ES-I3 (cell line): Measurements from ENCODE around the gene NUMB.
"Not testable (repeated sequence)": the region's sequence is repeated elsewhere in the genome, so short reads cannot be mapped to it uniquely, and the experiment has no call there.

ENCODE experiments used
- H3K36me3 ChIP-seq: 2 replicates; pipeline ENCODE4 v1.6.1; 2013; ENCODE audit warnings: mild to moderate bottlenecking, low read length, control low read depth, moderate library complexity; ENCODE audit not compliant: insufficient read depth
- H3K4me1 ChIP-seq: 2 replicates; pipeline ENCODE4 v1.6.1; 2013; ENCODE audit warnings: mild to moderate bottlenecking, control low read depth, low read length; ENCODE audit not compliant: insufficient read depth
- H3K9ac ChIP-seq: 2 replicates; pipeline ENCODE4 v1.6.1; 2013; ENCODE audit warnings: low read depth, mild to moderate bottlenecking, low read length, moderate library complexity
- H3K9me3 ChIP-seq: 2 replicates; pipeline ENCODE4 v1.6.1; 2013; ENCODE audit warnings: mild to moderate bottlenecking, low read length, moderate library complexity; ENCODE audit not compliant: control insufficient read depth, insufficient read depth

NUMB gene

DNA sequence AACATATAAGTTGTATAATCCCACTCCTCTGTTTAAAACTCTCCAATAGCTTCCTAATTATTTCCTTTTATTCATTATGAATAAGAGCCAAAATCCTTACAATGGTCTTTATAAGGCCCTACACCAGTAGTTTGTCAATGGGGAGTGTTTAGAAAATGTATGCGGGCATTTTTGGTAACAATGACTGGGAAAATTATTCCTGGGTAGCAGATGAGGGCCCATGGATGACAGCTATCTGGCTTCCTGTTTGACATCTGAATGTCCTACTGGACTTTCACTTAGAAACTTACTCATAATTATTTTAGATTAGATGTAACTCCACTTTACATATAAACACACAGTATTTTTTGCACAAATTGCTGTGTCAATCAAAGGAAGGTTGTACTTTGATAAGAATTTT is 119.8 kb downstream of the NUMB start:
- Histone ChIP-seq H3K9me3 (no peaks in the 10 kb centered on the region), H3K4me1 (peaks cover 7% of the 10 kb centered on the region), H3K9ac (no peak overlapping the region), H3K36me3 (no peaks in the 10 kb centered on the region)

DNA sequence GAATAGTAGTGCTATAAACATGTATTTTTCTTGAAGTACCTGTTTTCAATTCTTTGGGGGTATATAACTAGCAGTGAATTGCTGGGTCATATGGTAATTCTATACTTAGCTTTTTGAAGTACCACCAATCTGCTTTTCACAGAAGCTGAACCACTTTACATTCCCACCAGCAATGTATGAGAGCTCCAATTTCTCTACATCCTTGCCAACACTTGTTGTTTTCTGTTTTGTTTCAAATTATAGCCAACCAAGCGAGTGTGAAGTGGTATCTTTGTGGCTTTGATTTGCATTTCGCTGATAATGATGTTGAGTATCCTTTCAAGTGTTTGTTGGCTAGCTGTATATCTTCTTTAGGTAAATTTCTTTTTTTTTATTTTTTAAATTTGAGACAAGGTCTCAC is 125.3 kb downstream of the NUMB start:
- Histone ChIP-seq H3K4me1 (no peaks in the 10 kb centered on the region), H3K9ac (no peak overlapping the region), H3K36me3 (no peaks in the 10 kb centered on the region; the same call in 1 of the 2 replicates), H3K9me3 (no peaks in the 10 kb centered on the region)

DNA sequence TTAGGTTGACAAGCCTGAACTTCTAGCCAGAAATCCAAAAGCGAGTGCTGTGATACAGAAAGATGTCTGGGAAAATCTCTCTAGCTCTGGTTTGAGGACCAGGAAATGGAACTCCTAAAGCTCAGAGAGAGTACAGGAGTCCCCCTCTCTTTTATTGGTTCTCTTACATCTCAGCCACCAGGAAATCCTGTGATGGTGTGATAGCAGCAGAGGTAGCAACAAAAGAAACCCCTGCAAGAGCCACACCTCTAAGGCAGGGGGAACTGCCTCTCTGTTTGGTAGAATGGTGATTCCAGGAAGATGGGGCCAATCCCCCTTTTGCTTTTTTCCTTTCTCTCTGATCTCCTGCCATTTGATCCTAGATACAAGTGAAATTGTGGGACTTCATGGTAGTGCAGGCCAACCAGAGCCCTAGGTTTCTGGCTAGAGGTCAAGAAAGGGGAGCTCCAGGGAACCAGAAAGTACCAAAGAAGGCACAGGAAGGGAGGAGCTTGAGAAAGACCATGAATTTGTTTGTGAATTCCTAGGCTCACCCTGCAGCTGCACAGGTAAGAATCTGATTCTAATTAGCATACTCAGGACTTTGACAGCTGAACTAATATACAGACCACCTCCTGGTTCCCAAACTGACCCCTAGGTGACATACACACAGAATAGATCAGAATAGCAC is 132.6 kb downstream of the NUMB start:
- Histone ChIP-seq H3K9me3 (no peaks in the 10 kb centered on the region), H3K4me1 (peaks cover 13% of the 10 kb centered on the region; the same call in 1 of the 2 replicates), H3K9ac (no peak overlapping the region), H3K36me3 (no peaks in the 10 kb centered on the region; the same call in 1 of the 2 replicates)

DNA sequence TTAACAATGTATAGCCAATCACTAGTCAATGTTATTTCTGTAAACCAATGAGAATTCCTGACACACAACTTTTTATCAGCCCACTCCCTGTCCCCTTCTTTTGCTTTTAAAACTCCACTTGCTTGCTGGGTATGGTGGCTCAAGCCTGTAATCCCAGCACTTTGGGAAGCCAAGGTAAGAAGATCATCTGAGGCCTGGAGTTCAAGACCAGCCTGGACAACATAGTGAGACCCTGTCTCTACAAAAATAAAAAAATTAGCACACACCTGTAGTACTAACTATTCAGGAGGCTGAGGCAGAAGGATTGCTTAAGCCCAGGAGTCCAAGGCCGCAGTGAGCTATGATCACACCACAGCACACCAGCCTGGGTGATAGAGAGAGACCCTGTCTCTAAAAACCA is 133.3 kb downstream of the NUMB start:
- no peaks in the 10 kb centered on the region; the same call in 1 of the 2 replicates for H3K36me3 ChIP-seq
- no peak overlapping the region for H3K9ac ChIP-seq
- peaks cover 13% of the 10 kb centered on the region; the same call in 1 of the 2 replicates for H3K4me1 ChIP-seq
- H3K9me3 ChIP-seq, result no peaks in the 10 kb centered on the region

DNA sequence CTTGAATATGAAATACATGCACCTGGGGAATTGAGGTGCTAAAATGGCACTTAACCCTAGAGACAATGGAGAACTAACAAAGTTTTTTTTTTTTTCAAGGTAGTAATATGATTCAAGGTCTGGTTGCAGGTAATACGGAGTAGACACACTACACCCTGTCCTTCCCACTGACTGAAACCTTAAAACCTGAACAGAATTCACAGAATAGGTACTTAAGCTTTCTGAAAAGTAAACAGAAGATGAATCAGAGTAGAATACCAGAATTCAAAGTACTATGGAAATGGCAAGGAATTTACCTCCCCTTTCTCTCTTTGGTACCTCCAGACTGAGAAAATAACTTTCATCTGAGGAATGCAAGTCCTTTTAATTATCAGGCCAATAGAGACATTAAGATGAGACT is 133.8 kb downstream of the NUMB start:
- no peak overlapping the region for H3K9ac ChIP-seq
- peaks cover 13% of the 10 kb centered on the region; the same call in 1 of the 2 replicates for H3K4me1 ChIP-seq
- H3K36me3 ChIP-seq, result no peaks in the 10 kb centered on the region; the same call in 1 of the 2 replicates
- no peaks in the 10 kb centered on the region for H3K9me3 ChIP-seq

DNA sequence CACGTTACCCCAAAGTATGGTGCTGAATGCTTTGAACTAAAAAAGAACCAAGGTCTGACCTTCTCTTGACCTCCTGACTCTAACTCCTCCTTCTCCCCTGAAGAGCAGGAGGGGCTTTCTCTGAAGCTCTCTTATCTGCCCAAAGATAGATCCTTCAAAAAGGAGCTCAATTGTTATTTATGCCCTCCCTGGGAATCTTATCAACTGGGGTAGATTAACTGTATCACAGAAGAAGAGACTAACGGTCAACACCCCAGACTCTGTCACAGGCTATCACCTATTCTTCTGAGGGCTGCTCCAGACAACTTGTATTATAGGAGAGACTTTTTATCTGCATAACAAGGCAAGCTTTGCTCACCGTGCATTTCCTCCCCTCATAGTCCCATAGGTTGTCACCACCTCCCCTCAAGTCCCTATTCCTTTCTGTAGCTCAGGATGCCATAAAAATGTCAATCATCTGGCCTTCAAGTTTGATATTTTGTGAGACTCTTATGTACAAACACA is 134.4 kb downstream of the NUMB start:
- peaks cover 13% of the 10 kb centered on the region; the same call in 1 of the 2 replicates for H3K4me1 ChIP-seq
- no peaks in the 10 kb centered on the region for H3K36me3 ChIP-seq
- H3K9ac ChIP-seq, result no peak overlapping the region
- H3K9me3 ChIP-seq, result no peaks in the 10 kb centered on the region

DNA sequence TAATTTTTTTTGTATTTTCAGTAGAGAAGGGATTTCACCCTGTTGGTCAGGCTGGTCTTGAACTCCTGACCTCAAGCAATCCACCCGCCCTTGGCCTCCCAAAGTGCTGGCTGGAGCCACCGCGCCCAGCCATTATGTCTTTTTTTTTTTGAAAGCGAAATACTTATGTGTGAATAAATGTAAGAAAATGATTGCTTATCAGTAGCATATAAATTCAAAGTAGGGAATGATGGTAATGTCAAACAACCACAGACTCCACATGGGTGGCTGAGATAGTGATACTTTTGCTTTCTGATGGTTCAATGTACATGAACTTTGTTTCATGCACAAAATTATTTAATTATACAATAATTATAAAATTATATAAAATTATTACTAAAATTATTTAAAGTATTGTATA is 145.2 kb downstream of the NUMB start:
- Histone ChIP-seq H3K9ac (no peak overlapping the region), H3K36me3 (no peaks in the 10 kb centered on the region), H3K4me1 (peaks cover 6% of the 10 kb centered on the region; the same call in 1 of the 2 replicates), H3K9me3 (no peaks in the 10 kb centered on the region)

DNA sequence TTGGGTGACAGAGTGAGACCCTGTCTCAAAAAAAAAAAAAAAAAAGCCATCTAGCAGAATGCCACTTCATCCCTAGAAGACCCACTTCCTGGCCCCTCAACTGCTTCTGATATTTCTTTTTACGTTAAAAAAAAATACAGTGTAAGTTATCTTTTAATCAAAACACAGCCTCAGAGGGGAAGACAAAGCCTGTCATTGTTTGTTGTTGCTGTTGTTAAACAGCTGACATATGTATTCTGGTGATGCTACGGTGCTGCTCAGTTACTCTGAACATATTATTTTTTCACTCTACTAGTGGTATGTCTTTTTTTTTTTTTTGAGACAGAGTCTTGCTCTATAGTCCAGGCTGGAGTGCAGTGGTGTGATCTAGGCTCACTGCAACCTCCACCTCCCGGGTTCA is 145.7 kb downstream of the NUMB start:
- Histone ChIP-seq H3K9me3 (no peaks in the 10 kb centered on the region), H3K9ac (no peak overlapping the region)

DNA sequence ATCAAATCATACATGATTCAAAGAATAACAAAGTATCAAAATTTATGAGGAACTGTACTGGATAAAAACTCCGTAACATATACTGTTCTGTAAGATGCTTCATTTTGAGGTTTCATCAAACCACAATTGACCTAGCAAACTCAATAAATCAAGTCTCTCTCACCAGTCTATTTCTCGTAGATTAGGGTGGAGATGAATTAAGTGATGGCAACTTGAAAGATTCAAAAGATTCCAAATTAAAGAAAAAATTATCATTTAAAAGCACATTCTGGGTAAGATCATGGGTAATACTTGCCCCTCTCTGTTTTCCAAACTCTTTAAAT is 146.7 kb downstream of the NUMB start:
- H3K36me3 ChIP-seq, result no peaks in the 10 kb centered on the region
- H3K4me1 ChIP-seq, result peaks cover 6% of the 10 kb centered on the region; the same call in 1 of the 2 replicates
- no peak overlapping the region for H3K9ac ChIP-seq

More for the DNA sequence above, 145.7 kb downstream of the NUMB start:
- Histone ChIP-seq H3K4me1 (peaks cover 6% of the 10 kb centered on the region; the same call in 1 of the 2 replicates), H3K36me3 (no peaks in the 10 kb centered on the region)

DNA sequence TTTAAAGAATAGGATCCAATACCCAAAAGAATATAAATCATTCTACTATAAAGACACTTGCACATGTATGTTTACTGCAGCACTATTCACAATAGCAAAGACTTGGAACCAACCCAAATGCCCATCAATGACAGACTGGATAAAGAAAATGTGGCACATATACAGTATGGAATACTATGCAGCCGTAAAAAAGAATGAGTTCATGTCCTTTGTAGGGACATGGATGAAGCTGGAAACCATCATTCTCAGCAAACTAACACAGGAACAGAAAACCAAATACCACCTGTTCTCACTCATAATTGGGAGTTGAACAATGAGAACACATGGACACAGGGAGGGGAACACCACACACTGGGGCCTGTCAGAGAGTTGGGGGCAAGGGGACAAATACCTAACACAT is 149.1 kb downstream of the NUMB start:
- H3K36me3 ChIP-seq, H3K4me1 ChIP-seq, H3K9ac ChIP-seq, H3K9me3 ChIP-seq: not testable (repeated sequence)

More for the DNA sequence above, 146.7 kb downstream of the NUMB start:
- H3K9me3 ChIP-seq, result no peaks in the 10 kb centered on the region

DNA sequence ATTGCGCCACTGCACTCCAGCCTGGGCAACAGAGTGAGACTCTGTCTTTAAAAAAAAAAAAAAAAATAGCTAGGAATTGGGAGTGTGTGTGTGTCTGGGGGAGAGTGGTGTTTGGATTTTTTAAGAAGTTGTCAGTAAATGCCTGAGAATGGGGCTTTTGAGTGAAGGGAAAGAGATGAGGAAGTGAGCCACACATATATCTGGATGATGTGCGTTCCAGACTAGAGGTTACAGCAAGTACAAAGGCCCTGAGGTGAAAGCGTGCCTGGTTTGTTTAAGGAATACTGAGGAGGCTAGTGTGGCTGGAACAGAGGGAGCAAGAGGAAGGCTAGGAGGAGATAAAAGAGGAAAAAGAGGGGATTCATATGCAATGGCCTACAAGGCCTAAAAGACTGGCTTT is 151.1 kb downstream of the NUMB start:
- H3K36me3 ChIP-seq, result no peaks in the 10 kb centered on the region
- no peaks in the 10 kb centered on the region for H3K9me3 ChIP-seq
- peaks cover 6% of the 10 kb centered on the region; the same call in 1 of the 2 replicates for H3K4me1 ChIP-seq
- no peak overlapping the region for H3K9ac ChIP-seq

DNA sequence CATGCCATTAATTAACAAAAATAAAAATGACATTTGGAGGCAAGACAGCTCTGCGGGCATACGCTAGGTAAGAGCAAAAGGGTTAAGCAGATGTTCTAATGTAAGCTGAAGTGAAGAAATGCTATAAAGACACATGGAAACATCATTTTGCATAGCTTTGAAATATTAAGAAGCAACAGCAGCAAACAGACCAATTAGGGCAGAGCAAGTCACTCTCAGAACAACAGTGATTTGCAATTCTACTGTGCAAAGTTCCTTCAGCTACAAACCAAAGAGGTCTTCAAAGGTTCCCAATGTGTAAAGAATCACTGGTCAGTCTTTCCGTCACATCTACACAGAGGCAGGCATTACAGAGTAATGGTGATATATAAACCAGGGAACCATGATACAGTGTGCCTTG is 152.8 kb downstream of the NUMB start:
- Histone ChIP-seq H3K9ac (no peak overlapping the region), H3K4me1 (peaks cover 3% of the 10 kb centered on the region; the same call in 1 of the 2 replicates), H3K9me3 (no peaks in the 10 kb centered on the region), H3K36me3 (no peaks in the 10 kb centered on the region)

DNA sequence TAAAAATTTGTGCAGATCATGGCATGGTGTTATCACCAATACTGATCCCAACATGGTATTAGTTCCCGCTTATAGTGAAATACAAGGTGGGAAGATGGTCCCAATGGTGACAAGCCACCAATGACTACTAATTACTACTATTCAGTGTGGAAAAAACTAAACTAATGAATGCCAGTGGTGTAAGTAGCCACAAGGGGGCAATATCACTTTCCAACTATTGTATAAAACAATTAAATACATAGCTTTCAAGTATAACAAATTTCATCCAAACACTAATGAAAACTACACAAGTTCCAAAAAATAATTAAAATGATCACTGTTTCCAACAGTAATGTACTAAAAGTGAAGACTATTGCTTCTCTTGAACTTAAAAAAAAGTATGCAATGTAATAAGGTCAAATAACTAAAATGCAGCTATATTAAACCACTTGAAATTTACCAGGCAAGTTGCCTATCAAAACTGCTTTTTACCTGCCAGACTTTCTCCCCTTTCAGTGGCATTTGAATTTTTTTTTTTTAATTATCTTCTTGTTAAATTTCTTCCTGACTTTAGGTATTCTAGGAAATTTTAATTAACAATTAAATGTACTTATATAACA is 163.0 kb downstream of the NUMB start:
- no peaks in the 10 kb centered on the region for H3K36me3 ChIP-seq
- no peak overlapping the region for H3K9ac ChIP-seq
- H3K4me1 ChIP-seq, result peaks cover 7% of the 10 kb centered on the region
- H3K9me3 ChIP-seq, result no peaks in the 10 kb centered on the region

DNA sequence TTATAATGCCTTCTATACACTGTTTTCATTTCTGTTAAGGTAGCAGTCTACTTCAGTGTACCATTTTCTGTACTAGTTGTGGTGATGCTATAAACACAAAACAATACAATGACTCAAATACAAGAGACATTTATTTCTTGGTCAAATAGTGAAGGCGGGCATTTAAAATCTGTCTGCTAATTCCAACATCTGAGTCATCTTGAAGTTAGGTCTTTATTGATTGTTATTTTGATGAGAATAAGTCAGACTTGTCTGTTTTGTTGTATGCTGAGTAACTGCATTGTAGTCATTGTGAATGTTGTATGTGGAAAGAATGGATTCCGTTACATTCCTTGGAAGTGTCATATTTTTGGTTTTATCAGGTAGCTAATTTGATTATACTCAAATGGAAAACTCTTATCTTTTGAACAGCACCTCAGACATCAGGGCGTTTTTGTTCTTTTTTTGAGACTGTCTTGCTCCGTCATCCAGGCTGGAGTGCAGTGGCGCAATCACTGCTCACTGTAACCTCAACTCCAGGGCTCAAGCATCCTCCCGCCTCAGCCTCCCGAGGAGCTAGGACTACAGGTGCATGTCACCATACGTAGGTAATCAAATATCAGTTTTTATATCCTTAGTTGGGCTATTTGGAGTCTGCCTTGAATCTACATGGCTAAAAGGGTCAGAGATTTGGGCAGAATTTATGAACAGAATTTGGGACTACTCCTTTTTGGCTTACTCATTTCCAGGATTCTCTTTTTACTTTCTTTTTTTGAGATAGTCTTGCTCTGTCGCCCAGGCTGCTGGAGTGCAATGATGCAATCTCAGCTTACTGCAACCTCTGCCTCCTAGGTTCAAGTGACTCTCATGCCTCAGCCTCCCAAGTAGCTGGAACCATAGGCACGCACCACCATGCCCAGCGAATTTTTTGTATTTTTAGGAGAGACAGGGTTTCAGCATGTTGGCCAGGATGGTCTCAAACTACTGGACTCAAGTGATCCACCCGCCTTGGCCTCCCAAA is 164.3 kb downstream of the NUMB start:
- peaks cover 15% of the 10 kb centered on the region for H3K4me1 ChIP-seq
- H3K9ac ChIP-seq, result no peak overlapping the region
- H3K9me3 ChIP-seq, result no peaks in the 10 kb centered on the region
- H3K36me3 ChIP-seq, result no peaks in the 10 kb centered on the region
